Activated T-cell treated with anti-CD3 and anti-CD28 coated beads, Interleukin-2, amount 50 U/mL, for 24 hours (primary cell): Measurements from ENCODE around the gene MXI1.
A peak's percentile ranks its signal among the peaks of the same experiment; 100 is the strongest.
"Not testable (repeated sequence)": the region's sequence is repeated elsewhere in the genome, so short reads cannot be mapped to it uniquely, and the experiment has no call there.

Experiments
- DNase-seq: peaks from one replicate; pipeline ENCODE4 v3.0.0-alpha.2; 2020
- H3K27ac Mint-ChIP-seq: 2 replicates; pipeline ENCODE4 v1.8.0; 2020; ENCODE audit warnings: mild to moderate bottlenecking, mixed read lengths
- H3K27me3 Mint-ChIP-seq: 2 replicates; pipeline ENCODE4 v1.8.0; 2020; ENCODE audit warnings: mixed read lengths
- H3K36me3 Mint-ChIP-seq: 2 replicates; pipeline ENCODE4 v1.8.0; 2020; ENCODE audit warnings: low read depth, mixed read lengths
- H3K4me1 Mint-ChIP-seq: 2 replicates; pipeline ENCODE4 v1.8.0; 2020; ENCODE audit warnings: low read depth, mixed read lengths
- H3K4me3 Mint-ChIP-seq: 2 replicates; pipeline ENCODE4 v1.8.0; 2020; ENCODE audit warnings: mild to moderate bottlenecking, moderate library complexity, mixed read lengths
- H3K9me3 Mint-ChIP-seq: 2 replicates; pipeline ENCODE4 v1.8.0; 2020; ENCODE audit warnings: mixed read lengths

Gene MXI1

DNA sequence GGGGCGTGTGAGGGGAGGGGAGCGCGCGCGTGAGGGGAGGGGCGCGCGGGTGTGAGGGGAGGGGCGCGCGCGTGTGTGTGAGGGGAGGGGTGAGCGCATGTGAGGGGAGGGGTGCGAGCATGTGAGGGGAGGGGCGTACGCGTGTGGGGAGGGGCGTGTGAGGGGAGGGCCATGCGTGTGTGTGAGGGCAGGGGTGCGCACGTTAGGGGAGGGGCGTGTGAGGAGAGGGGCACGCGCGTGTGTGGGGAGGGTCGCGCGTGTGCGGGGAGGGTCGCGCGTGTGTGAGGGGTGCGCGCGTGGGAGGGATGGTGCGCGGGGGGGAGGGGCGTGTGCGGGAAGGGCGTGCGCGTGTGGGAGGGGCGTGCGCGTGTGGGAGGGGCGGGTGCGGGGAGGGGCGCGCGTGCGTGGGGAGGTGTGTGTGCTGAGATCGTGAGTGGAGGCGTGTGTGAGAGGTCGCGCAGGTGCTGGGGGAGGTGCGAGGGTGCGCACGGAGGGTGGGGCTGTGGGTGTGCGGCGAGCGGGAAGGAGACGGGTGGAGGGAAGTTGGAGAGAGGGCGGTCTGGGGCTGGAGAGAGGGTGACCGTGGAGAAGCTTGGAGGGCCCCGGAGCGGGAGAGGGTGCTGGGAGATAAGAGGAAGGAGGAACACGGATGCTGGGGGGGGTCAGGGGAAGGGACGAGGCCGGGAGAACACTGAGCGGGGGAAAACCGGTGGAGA lies 19.7 kb downstream of the MXI1 start:
- Mint-ChIP-seq H3K4me1 (peaks cover 38% of the 10 kb centered on the region), H3K27me3 (no peaks in the 10 kb centered on the region), H3K9me3 (no peaks in the 10 kb centered on the region), H3K36me3 (peaks cover 21% of the 10 kb centered on the region), H3K27ac (peak overlapping the region; percentile 99), H3K4me3 (peak overlapping the region; percentile 95)
- peak; percentile 75 for DNase-seq

DNA sequence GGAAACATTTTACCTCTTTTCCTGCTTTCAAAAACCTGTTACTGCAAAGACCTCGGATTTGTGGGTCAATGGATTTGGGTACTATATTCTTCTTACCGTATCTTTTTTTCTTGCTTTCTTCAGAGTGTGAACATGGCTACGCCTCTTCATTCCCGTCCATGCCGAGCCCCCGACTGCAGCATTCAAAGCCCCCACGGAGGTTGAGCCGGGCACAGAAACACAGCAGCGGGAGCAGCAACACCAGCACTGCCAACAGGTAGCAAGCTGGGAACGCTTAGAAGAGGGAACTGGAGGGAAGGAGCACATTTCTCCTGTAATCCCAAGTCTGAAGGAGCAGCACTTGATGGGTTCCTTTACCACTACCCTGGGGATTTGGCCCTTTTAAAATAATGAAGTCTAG lies 20.7 kb downstream of the MXI1 start:
- no peak for DNase-seq
- H3K4me3 Mint-ChIP-seq: peak overlapping the region; percentile 95
- H3K27ac Mint-ChIP-seq: no peak overlapping the region
- peaks cover 30% of the 10 kb centered on the region for H3K4me1 Mint-ChIP-seq
- peaks cover 25% of the 10 kb centered on the region for H3K36me3 Mint-ChIP-seq
- no peaks in the 10 kb centered on the region for H3K9me3 Mint-ChIP-seq
- H3K27me3 Mint-ChIP-seq: no peaks in the 10 kb centered on the region

DNA sequence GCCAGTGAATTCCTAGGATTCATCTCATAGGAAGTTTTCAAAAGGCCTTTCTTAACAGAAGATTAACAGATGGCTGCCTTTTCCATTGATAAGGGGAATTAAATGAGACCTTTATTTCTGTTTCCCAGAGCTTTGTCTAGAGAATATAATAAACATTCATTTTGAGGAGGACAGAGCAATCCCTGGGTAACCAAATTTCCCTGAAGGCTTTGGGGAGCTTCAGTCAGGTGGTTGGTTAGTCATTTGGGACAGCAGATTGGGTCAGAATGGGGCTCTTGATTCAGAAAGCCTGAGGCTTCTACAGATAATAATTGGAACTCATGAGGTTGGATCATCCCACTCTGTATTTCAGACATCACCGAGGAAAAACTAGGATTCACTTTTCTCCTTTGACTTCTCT lies 21.8 kb downstream of the MXI1 start:
- peaks cover 25% of the 10 kb centered on the region for H3K4me1 Mint-ChIP-seq
- H3K4me3 Mint-ChIP-seq: no peak overlapping the region
- no peak for DNase-seq
- H3K36me3 Mint-ChIP-seq: peaks cover 25% of the 10 kb centered on the region
- no peak overlapping the region for H3K27ac Mint-ChIP-seq
- no peaks in the 10 kb centered on the region for H3K9me3 Mint-ChIP-seq
- H3K27me3 Mint-ChIP-seq: no peaks in the 10 kb centered on the region

DNA sequence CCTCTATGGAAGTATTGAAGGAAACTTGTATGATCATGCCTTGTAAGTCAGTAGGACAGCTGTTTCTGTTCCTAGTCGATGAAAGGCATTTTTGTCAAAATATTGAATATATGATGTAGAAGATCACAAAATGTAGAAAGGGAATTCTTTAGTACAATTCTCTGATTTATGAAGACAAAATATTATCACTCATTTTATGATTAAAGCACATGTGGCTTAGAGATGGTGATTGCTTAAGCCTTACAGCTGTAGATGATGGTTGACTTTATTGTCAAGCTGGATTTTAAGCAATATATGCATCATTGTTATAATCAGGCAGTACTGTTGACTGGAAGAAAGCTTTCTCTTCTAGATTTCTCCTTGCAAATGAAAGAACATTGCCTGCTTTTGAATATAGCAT lies 26.4 kb downstream of the MXI1 start:
- peaks cover 36% of the 10 kb centered on the region for H3K36me3 Mint-ChIP-seq
- DNase-seq: no peak
- no peaks in the 10 kb centered on the region for H3K9me3 Mint-ChIP-seq
- peaks cover 5% of the 10 kb centered on the region for H3K4me1 Mint-ChIP-seq
- no peak overlapping the region for H3K27ac Mint-ChIP-seq
- H3K27me3 Mint-ChIP-seq: no peaks in the 10 kb centered on the region
- H3K4me3 Mint-ChIP-seq: no peak overlapping the region

DNA sequence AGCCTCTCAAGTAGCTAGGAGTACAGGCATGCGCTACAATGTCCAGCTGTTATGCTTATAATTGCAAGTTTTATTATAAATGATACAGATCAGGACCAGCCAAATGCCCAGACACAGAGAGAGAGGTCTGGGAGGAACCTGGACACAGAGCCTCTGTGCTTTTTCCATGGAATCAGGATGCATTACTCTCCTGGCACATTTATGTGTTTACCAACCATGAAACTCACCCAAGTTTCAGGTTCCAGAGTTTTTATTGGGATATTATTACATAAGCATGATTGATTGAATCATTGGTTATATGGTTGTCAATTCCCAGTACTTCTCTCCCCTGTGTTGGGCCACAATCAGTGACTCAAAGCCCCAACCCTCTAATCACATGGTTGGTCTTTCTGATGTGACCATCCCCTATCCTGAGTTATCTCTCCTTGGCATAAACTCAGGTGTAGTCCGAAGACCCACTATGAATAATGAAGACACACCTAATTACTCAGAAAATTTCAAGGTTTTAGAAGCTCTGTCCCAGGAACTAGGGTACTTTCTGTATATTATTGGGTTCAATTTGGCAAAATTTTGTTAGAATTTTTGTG lies 30.6 kb downstream of the MXI1 start:
- peaks cover 28% of the 10 kb centered on the region for H3K4me1 Mint-ChIP-seq
- DNase-seq: no peak
- H3K27me3 Mint-ChIP-seq: no peaks in the 10 kb centered on the region
- no peak overlapping the region for H3K4me3 Mint-ChIP-seq
- H3K9me3 Mint-ChIP-seq: no peaks in the 10 kb centered on the region
- H3K36me3 Mint-ChIP-seq: peaks cover 27% of the 10 kb centered on the region
- no peak overlapping the region for H3K27ac Mint-ChIP-seq

DNA sequence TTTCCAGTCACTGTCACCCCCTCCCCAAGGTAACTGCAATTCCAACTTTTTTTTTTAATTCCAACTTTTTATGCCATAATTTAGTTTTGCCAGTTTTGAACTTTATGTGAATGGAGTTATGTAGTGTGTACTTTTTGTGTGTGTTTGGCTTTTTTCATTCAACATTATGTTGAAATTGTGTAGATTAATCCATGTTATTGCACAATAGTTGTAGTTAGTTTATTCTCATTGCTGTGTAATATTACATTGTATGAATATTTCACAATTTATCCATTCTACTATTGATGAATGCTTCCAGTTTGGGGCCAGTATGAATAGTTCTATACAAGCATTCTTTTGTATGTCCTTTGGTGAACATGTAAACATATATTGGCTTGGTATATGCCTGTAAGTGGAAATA lies 32.5 kb downstream of the MXI1 start:
- H3K27ac Mint-ChIP-seq: no peak overlapping the region
- peaks cover 31% of the 10 kb centered on the region for H3K4me1 Mint-ChIP-seq

DNA sequence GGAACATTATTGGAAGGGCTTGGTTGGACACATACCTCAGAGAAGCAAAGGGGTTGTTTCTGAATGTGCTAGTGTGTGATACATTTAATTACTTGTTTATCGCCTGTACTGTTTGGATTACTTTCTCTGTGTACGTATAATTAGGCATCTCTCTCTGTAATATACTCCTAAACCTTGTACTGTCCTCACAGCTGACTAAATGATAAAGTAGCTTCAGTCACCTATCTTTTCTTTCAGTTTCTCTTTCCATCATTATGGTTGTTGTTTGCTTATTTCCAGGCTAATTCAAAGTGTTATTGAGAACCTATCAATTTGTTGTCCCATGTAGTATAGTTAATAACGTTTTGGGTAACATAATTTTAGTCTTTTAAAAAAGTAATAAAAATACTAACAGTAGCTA lies 34.0 kb downstream of the MXI1 start:
- no peak for DNase-seq
- no peak overlapping the region for H3K27ac Mint-ChIP-seq
- H3K4me3 Mint-ChIP-seq: no peak overlapping the region
- no peaks in the 10 kb centered on the region for H3K9me3 Mint-ChIP-seq
- H3K36me3 Mint-ChIP-seq: peaks cover 31% of the 10 kb centered on the region
- H3K27me3 Mint-ChIP-seq: peaks cover 6% of the 10 kb centered on the region
- peaks cover 30% of the 10 kb centered on the region for H3K4me1 Mint-ChIP-seq

More for the DNA sequence above, 32.5 kb downstream of the MXI1 start:
- peaks cover 27% of the 10 kb centered on the region for H3K36me3 Mint-ChIP-seq
- no peak overlapping the region for H3K4me3 Mint-ChIP-seq
- no peaks in the 10 kb centered on the region for H3K27me3 Mint-ChIP-seq
- H3K9me3 Mint-ChIP-seq: no peaks in the 10 kb centered on the region
- DNase-seq: no peak

DNA sequence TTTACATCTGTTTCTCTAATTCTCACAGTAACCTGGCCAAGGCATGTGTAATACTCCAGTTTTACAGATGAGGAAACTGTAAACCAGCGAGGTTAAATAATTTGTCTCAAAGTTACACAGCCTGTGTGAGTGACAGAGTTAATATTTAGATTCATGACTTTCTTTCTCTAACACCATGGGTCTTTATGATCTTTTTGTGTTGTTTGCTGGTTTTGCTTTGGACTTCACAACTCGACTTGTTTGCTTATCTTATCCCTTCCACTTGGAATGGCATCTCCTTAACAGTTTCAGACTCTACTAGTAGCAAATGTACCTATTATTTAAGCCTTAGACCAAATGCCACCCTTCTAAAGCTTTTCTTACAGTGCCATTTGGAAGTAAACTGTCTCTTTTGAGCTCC lies 34.4 kb downstream of the MXI1 start:
- DNase-seq: no peak
- Mint-ChIP-seq H3K4me3 (no peak overlapping the region), H3K9me3 (no peaks in the 10 kb centered on the region), H3K27me3 (peaks cover 10% of the 10 kb centered on the region), H3K4me1 (peaks cover 30% of the 10 kb centered on the region), H3K36me3 (peaks cover 35% of the 10 kb centered on the region), H3K27ac (no peak overlapping the region)

DNA sequence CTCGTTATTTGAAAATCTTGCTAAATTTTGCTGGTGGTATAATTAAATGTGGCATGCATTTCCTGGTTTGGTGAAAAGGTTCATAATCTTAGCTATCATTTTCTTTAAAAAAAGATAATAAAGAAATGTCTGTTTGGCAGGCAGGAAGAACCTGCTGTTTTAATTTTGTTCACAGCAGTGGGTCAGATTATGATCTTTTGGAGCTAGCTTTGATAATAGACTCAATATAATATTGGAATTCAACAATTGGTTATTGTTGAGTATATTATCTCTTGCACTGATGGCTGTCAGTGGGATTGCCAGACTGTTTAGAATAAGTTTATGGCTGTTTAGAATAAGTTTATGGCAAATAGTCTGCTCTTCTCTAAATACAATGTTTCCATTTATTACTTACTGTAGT lies 35.1 kb downstream of the MXI1 start:
- H3K27me3 Mint-ChIP-seq: peaks cover 13% of the 10 kb centered on the region
- peaks cover 30% of the 10 kb centered on the region for H3K4me1 Mint-ChIP-seq
- H3K27ac Mint-ChIP-seq: no peak overlapping the region
- peaks cover 36% of the 10 kb centered on the region for H3K36me3 Mint-ChIP-seq
- DNase-seq: no peak
- H3K9me3 Mint-ChIP-seq: no peaks in the 10 kb centered on the region
- H3K4me3 Mint-ChIP-seq: no peak overlapping the region

DNA sequence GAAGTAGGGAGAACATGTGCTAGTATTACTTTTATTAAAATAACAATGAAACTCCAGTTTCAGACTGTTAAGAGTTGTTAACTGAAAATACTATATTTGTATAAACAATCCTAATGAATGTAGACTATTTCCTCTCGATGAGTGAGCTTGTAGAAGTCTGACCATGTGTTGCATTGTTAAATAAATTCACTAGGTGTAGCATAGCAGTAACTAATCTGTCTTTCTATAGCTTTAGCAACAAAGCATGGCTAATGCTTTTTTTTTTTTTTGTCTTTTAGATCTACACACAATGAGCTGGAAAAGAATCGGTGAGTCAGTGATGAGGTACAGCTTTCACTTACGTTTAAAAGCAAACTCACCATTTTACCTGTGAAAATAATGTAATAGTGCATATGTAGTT lies 37.1 kb downstream of the MXI1 start:
- H3K4me3 Mint-ChIP-seq: no peak overlapping the region
- peaks cover 31% of the 10 kb centered on the region for H3K4me1 Mint-ChIP-seq
- H3K36me3 Mint-ChIP-seq: peaks cover 28% of the 10 kb centered on the region
- no peaks in the 10 kb centered on the region for H3K9me3 Mint-ChIP-seq
- H3K27me3 Mint-ChIP-seq: peaks cover 16% of the 10 kb centered on the region
- DNase-seq: no peak
- no peak overlapping the region for H3K27ac Mint-ChIP-seq

DNA sequence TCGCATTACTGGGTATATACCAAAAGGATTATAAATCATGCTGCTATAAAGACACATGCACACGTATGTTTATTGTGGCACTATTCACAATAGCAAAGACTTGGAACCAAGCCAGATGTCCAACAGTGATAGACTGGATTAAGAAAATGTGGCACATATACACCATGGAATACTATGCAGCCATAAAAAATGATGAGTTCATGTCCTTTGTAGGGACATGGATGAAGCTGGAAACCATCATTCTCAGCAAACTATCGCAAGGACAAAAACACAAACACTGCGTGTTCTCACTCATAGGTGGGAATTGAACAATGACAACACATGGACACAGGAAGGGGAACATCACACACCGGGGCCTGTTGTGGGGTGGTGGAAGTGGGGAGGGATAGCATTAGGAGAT lies 40.4 kb downstream of the MXI1 start:
- not testable (repeated sequence) for H3K4me3 Mint-ChIP-seq, H3K9me3 Mint-ChIP-seq, H3K27ac Mint-ChIP-seq, DNase-seq
- Mint-ChIP-seq H3K27me3 (peaks cover 16% of the 10 kb centered on the region), H3K36me3 (peaks cover 27% of the 10 kb centered on the region), H3K4me1 (peaks cover 36% of the 10 kb centered on the region)

DNA sequence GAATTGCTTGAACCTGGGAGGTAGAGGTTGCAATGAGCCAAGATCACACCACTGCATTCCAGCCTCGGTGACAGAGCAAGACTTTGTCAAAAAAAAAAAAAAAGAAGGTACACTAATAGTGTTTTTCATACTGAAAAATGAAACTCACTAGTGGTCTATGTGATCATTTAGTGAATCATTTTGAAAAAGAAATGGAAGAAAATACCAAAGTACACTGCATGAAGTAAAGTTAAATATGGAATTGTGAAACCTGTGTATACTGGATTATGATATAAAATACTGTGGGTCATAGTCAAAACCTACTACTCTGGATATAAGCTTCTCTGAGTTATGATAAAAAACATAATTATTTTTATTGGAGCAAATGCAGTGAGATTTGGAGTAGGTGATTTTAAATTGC lies 42.1 kb downstream of the MXI1 start:
- H3K27ac Mint-ChIP-seq: peak overlapping the region; percentile 27
- not testable (repeated sequence) for H3K4me3 Mint-ChIP-seq, DNase-seq, H3K9me3 Mint-ChIP-seq
- H3K36me3 Mint-ChIP-seq: peaks cover 27% of the 10 kb centered on the region
- peaks cover 23% of the 10 kb centered on the region for H3K27me3 Mint-ChIP-seq
- H3K4me1 Mint-ChIP-seq: peaks cover 40% of the 10 kb centered on the region

DNA sequence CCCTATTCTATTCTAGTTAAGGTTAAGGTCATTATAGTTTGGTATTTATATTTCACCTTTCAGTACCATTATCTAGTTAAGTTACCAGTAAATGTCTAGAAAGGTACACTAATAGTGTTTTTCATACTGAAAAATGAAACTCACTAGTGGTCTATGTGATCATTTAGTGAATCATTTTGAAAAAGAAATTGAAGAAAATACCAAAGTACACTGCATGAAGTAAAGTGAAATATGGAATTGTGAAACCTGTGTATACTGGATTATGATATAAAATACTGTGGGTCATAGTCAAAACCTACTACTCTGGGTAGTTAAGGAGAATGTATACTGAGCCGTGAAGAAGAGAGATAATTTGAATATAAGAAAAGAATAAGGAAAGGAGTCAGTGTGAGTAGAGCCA lies 44.0 kb downstream of the MXI1 start:
- H3K27ac Mint-ChIP-seq: peak overlapping the region; percentile 71

DNA sequence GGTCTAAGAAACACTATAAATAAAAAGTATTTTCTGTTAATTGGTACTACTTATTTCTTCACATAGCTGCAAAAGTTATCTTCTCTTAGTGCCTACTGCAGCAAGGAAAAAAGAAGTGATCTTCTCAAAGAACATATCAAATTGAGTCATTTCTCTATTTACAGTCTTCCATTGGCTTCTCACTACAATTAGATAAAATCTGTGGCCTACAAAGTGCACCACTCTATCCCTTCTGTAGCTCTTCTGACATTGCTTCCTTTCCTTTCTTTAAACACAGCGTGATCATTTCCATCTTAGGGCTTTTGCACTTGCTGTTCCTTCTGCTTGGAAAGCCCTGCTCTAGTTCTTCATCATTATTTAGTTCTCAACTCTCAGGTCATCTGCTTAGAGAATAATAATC lies 44.7 kb downstream of the MXI1 start:
- Mint-ChIP-seq H3K27me3 (peaks cover 12% of the 10 kb centered on the region), H3K36me3 (peaks cover 27% of the 10 kb centered on the region), H3K4me1 (peaks cover 40% of the 10 kb centered on the region), H3K27ac (no peak overlapping the region), H3K9me3 (peaks cover 7% of the 10 kb centered on the region), H3K4me3 (no peak overlapping the region)
- no peak for DNase-seq

More for the DNA sequence above, 44.0 kb downstream of the MXI1 start:
- not testable (repeated sequence) for DNase-seq, H3K9me3 Mint-ChIP-seq
- Mint-ChIP-seq H3K4me1 (peaks cover 40% of the 10 kb centered on the region), H3K27me3 (peaks cover 20% of the 10 kb centered on the region), H3K4me3 (peak overlapping the region; percentile 6), H3K36me3 (peaks cover 35% of the 10 kb centered on the region)

DNA sequence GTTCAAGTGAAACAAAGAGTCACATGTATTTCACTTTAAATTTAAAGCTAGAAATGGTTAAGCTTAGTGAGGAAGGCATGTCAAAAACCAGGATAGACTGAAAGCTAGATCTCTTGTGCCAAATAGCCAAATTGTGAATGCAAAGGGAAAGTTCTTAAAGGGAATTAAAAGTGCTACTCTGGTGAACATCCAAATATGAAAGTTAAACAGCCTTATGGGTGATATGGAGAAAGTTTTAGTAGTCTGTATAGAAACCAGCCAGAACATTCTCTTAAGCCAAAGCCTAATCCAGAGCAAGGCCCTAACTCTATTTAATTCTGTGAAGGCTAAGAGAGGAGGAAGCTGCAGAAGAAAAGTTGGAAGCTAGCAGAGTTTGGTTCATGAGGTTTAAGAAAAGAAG lies 47.1 kb downstream of the MXI1 start:
- no peak overlapping the region for H3K4me3 Mint-ChIP-seq

More for the DNA sequence above, 47.1 kb downstream of the MXI1 start:
- no peak for DNase-seq
- H3K36me3 Mint-ChIP-seq: peaks cover 18% of the 10 kb centered on the region
- H3K27me3 Mint-ChIP-seq: peaks cover 10% of the 10 kb centered on the region
- H3K27ac Mint-ChIP-seq: no peak overlapping the region
- peaks cover 35% of the 10 kb centered on the region for H3K4me1 Mint-ChIP-seq
- H3K9me3 Mint-ChIP-seq: peaks cover 7% of the 10 kb centered on the region
